MCF 10A (cell line): ENCODE measurements around the gene BCAS2. TPM values are rescaled to one million over a fixed set of nuclear protein-coding genes. Genes with fewer than 3 reads are reported as not detected.

Source experiments
- BruUV-seq: library from RNA; stranded (reverse); fragments of 400-500 nt; replicated peaks from 2 replicates; lab custom pipeline; 2021; lab: Mats Ljungman, UMichigan
- CTCF ChIA-PET: fragments of 300-600 bp; sonication (Branson Sonifier 250); formaldehyde crosslinking; extraction: SDS; loops from one replicate; lab custom pipeline; 2021; ENCODE audit warnings: antibody characterized with exemption, inconsistent platforms; lab: Yijun Ruan, JAX
- POLR2A ChIA-PET: fragments of 300-600, 350-650 bp; sonication (Branson Sonifier 250); formaldehyde crosslinking; extraction: SDS; loops from one replicate; lab custom pipeline; 2020; ENCODE audit warnings: antibody characterized with exemption, inconsistent platforms; lab: Yijun Ruan, JAX
- DNase-seq: peaks from one replicate; pipeline ENCODE4 v3.0.0-alpha.2; 2018; ENCODE audit not compliant: unreplicated experiment
- H3K27ac Mint-ChIP-seq: one replicate; pipeline ENCODE4 v1.8.0; 2022; ENCODE audit warnings: mild to moderate bottlenecking, low read depth, mixed read lengths; ENCODE audit not compliant: unreplicated experiment
- H3K27me3 Mint-ChIP-seq: one replicate; pipeline ENCODE4 v1.8.0; 2022; ENCODE audit warnings: mixed read lengths; ENCODE audit not compliant: insufficient read depth, unreplicated experiment
- H3K36me3 Mint-ChIP-seq: one replicate; pipeline ENCODE4 v1.8.0; 2022; ENCODE audit warnings: mild to moderate bottlenecking, moderate library complexity, mixed read lengths; ENCODE audit not compliant: insufficient read depth, unreplicated experiment
- H3K4me1 Mint-ChIP-seq: one replicate; pipeline ENCODE4 v1.8.0; 2022; ENCODE audit warnings: mixed read lengths; ENCODE audit not compliant: insufficient read depth, unreplicated experiment
- H3K4me3 Mint-ChIP-seq: one replicate; pipeline ENCODE4 v1.8.0; 2022; ENCODE audit warnings: mild to moderate bottlenecking, moderate library complexity, mixed read lengths; ENCODE audit not compliant: unreplicated experiment
- H3K9me3 Mint-ChIP-seq: one replicate; pipeline ENCODE4 v1.8.0; 2022; ENCODE audit warnings: mixed read lengths; ENCODE audit not compliant: unreplicated experiment
- CTCF ChIP-seq: fragments of 200-600 bp; IDR thresholded peaks from one replicate; pipeline ENCODE4 v1.8.0; 2022; ENCODE audit warnings: antibody characterized with exemption, mild to moderate bottlenecking; ENCODE audit not compliant: unreplicated experiment
- intact Hi-C: fragments of 100-400 bp; cut with micrococcal nuclease; formaldehyde crosslinking; loops from 2 replicates; pipeline ENCODE4 v1.14.1; 2022
- total RNA-seq: library from RNA; stranded (reverse); gene quantifications from 2 replicates; pipeline ENCODE4 v1.2.3, GENCODE V29; 2022

BCAS2 gene
- total RNA-seq, 1 experiment from 2014 or later, result 85.4 TPM

DNA sequence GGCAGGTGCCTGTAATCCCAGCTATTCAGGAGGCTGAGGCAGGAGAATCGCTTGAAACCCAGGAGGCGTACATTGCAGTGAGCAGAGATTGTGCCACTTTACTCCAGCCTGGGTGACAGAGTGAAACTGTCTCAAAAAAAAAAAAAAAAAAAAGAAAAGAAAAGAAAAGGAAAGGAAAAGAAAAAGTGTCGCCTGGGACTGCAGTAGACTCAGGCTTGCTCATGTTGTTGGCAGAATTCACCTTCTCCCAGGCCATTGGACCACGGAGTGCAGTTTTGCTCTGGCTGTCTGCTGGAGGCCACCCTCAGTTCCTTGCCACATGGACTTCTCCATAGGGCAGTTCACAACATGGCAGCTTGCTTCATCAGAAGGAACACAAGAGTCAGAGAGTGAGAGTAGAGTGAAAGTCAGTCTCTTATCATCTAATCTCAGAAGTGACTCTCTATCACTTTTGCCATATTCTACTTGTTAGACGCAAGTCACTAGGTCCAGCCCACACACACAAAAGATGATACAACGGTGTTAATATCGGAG lies 29.2 kb downstream of the BCAS2 start:
- H3K9me3 Mint-ChIP-seq, result no peaks in the 10 kb centered on the region
- intact Hi-C loops, result loop anchor here (10.0 kb wide), 1 partner anchor 117 kb away; no protein-coding TSS in a partner anchor
- ChIA-PET POLR2A (no interaction called here), CTCF (interaction anchor here (0.6 to 1.1 kb wide), 3 partner anchors 64 to 205 kb away, joined by 3 to 5 read pairs (median 5); no protein-coding TSS in a partner anchor)
- H3K36me3 Mint-ChIP-seq, result no peaks in the 10 kb centered on the region
- H3K27ac Mint-ChIP-seq, result no peak overlapping the region
- H3K4me3 Mint-ChIP-seq, result no peak overlapping the region
- no peak for TF ChIP-seq CTCF
- no peak for DNase-seq
- no TSS peak for BruUV-seq
- H3K4me1 Mint-ChIP-seq, result peaks cover 7% of the 10 kb centered on the region
- no peaks in the 10 kb centered on the region for H3K27me3 Mint-ChIP-seq

DNA sequence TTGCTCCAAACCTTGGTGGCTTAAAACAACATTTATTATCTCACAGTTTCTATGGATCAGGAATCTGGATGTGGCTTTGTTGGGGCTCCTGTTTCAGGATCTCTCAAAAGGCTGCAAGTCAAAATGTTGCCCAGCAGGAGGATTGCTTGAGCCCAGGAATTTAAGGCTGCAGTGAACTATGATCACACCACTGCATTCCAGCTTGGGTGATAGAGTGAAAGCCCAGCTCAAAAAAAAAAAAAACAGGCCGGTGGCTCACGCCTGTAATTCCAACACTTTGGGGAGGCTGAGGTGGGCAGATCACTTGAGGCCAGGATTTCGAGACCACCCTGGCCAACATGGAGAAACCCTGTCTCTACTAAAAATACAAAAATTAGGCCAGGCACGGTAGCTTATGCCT lies 30.0 kb downstream of the BCAS2 start:
- DNase-seq, result no peak
- Mint-ChIP-seq H3K27me3 (no peaks in the 10 kb centered on the region), H3K4me1 (peaks cover 7% of the 10 kb centered on the region), H3K4me3 (no peak overlapping the region), H3K9me3 (no peaks in the 10 kb centered on the region), H3K27ac (no peak overlapping the region), H3K36me3 (no peaks in the 10 kb centered on the region)
- TF ChIP-seq CTCF, result no peak
- no TSS peak for BruUV-seq
- CTCF ChIA-PET, result interaction anchor here (1.1 kb wide), 1 partner anchor 205 kb away, joined by 5 read pairs; no protein-coding TSS in a partner anchor
- intact Hi-C loops, result loop anchor here (10.0 kb wide), 1 partner anchor 117 kb away; no protein-coding TSS in a partner anchor
- POLR2A ChIA-PET, result no interaction called here

- ChIA-PET CTCF (interaction anchor here (0.7 to 2.4 kb wide), 3 partner anchors 9 to 203 kb away, joined by 5 to 8 read pairs (median 6); no protein-coding TSS in a partner anchor), POLR2A (interaction anchor here (0.6 to 3.0 kb wide), 3 partner anchors 30 to 119 kb away, joined by 3 to 14 read pairs (median 4); partner anchors contain the start of gene TRIM33)
- Mint-ChIP-seq H3K4me3 (no peak overlapping the region), H3K36me3 (no peaks in the 10 kb centered on the region), H3K4me1 (peaks cover 7% of the 10 kb centered on the region), H3K27ac (no peak overlapping the region), H3K27me3 (no peaks in the 10 kb centered on the region), H3K9me3 (no peaks in the 10 kb centered on the region)
- BruUV-seq, result no TSS peak
- no peak for TF ChIP-seq CTCF
- intact Hi-C loops, result loop anchor here (10.0 kb wide), 1 partner anchor 116 kb away; no protein-coding TSS in a partner anchor
- DNase-seq, result no peak
Measured at GRCh38 chr1:114550336-114550735, 31.1 kb downstream of the BCAS2 start.

GRCh38 chr1:114549137-114549536 lies 32.3 kb downstream of the BCAS2 start:
- POLR2A ChIA-PET, result interaction anchor here (0.6 to 3.0 kb wide), 5 partner anchors 28 to 1688 kb away, joined by 3 to 14 read pairs (median 3); partner anchors contain the start of gene TRIM33
- BruUV-seq, result no TSS peak
- H3K9me3 Mint-ChIP-seq, result no peaks in the 10 kb centered on the region
- TF ChIP-seq CTCF, result no peak
- intact Hi-C loops, result no loop called here
- H3K4me1 Mint-ChIP-seq, result peaks cover 7% of the 10 kb centered on the region
- H3K27me3 Mint-ChIP-seq, result no peaks in the 10 kb centered on the region
- H3K27ac Mint-ChIP-seq, result no peak overlapping the region
- no peak overlapping the region for H3K4me3 Mint-ChIP-seq
- DNase-seq, result peak; percentile 77
- CTCF ChIA-PET, result interaction anchor here (0.6 to 2.4 kb wide), 6 partner anchors 9 to 202 kb away, joined by 3 to 8 read pairs (median 5); no protein-coding TSS in a partner anchor
- no peaks in the 10 kb centered on the region for H3K36me3 Mint-ChIP-seq
